NK-92 (cell line): ENCODE data around the gene SESTD1.
"Not testable (repeated sequence)": the region's sequence is repeated elsewhere in the genome, so short reads cannot be mapped to it uniquely, and the experiment has no call there.

Experiments used
- DNase-seq: peaks from one replicate; lab custom pipeline; 2025; ENCODE audit not compliant: unreplicated experiment; lab: John Stamatoyannopoulos, UW

Gene SESTD1

GRCh38 chr2:179238027-179238426, 26.6 kb downstream of the SESTD1 start:
- no peak for DNase-seq

GRCh38 chr2:179237209-179237946, 27.3 kb downstream of the SESTD1 start:
- DNase-seq, result no peak

- DNase-seq, result no peak
Observed at GRCh38 chr2:179235463-179236108, 29.0 kb downstream of the SESTD1 start.

GRCh38 chr2:179234658-179235240, 29.9 kb downstream of the SESTD1 start:
- DNase-seq, result no peak

- no peak for DNase-seq
Observed at GRCh38 chr2:179233626-179234430, 30.8 kb downstream of the SESTD1 start.

- DNase-seq, result no peak
Observed at GRCh38 chr2:179233083-179233490, 31.5 kb downstream of the SESTD1 start.

- DNase-seq, result no peak
Observed at GRCh38 chr2:179226961-179227259, 37.7 kb downstream of the SESTD1 start.

GRCh38 chr2:179226203-179226960, 38.2 kb downstream of the SESTD1 start:
- DNase-seq, result no peak

- DNase-seq, result no peak
Observed at GRCh38 chr2:179224361-179224760, 40.3 kb downstream of the SESTD1 start.

GRCh38 chr2:179222076-179222475, 42.6 kb downstream of the SESTD1 start:
- no peak for DNase-seq

GRCh38 chr2:179218848-179219594, 45.6 kb downstream of the SESTD1 start:
- DNase-seq, result no peak

- not testable (repeated sequence) for DNase-seq
Observed at GRCh38 chr2:179214671-179215070, 50.0 kb downstream of the SESTD1 start.

- DNase-seq, result no peak
Observed at GRCh38 chr2:179211355-179211754, 53.3 kb downstream of the SESTD1 start.

GRCh38 chr2:179208277-179208676, 56.4 kb downstream of the SESTD1 start:
- DNase-seq, result not testable (repeated sequence)

GRCh38 chr2:179207047-179207446, 57.6 kb downstream of the SESTD1 start:
- DNase-seq, result no peak

GRCh38 chr2:179201869-179202268, 62.8 kb downstream of the SESTD1 start:
- DNase-seq, result no peak

- DNase-seq, result not testable (repeated sequence)
Observed at GRCh38 chr2:179195926-179196590, 68.6 kb downstream of the SESTD1 start.

- no peak for DNase-seq
Observed at GRCh38 chr2:179195141-179195540, 69.5 kb downstream of the SESTD1 start.

- no peak for DNase-seq
Observed at GRCh38 chr2:179193759-179194394, 70.8 kb downstream of the SESTD1 start.
